MCF 10A (cell line): ENCODE measurements around the gene SYT1. TPM values are rescaled to one million over a fixed set of nuclear protein-coding genes. Genes with fewer than 3 reads are reported as not detected.

Experiments
- BruUV-seq: library from RNA; stranded (reverse); fragments of 400-500 nt; replicated peaks from 2 replicates; lab custom pipeline; 2021; lab: Mats Ljungman, UMichigan
- CTCF ChIA-PET: fragments of 300-600 bp; sonication (Branson Sonifier 250); formaldehyde crosslinking; extraction: SDS; loops from one replicate; lab custom pipeline; 2021; ENCODE audit warnings: antibody characterized with exemption, inconsistent platforms; lab: Yijun Ruan, JAX
- POLR2A ChIA-PET: fragments of 300-600, 350-650 bp; sonication (Branson Sonifier 250); formaldehyde crosslinking; extraction: SDS; loops from one replicate; lab custom pipeline; 2020; ENCODE audit warnings: antibody characterized with exemption, inconsistent platforms; lab: Yijun Ruan, JAX
- DNase-seq: peaks from one replicate; pipeline ENCODE4 v3.0.0-alpha.2; 2018; ENCODE audit not compliant: unreplicated experiment
- H3K27ac Mint-ChIP-seq: one replicate; pipeline ENCODE4 v1.8.0; 2022; ENCODE audit warnings: mild to moderate bottlenecking, low read depth, mixed read lengths; ENCODE audit not compliant: unreplicated experiment
- H3K27me3 Mint-ChIP-seq: one replicate; pipeline ENCODE4 v1.8.0; 2022; ENCODE audit warnings: mixed read lengths; ENCODE audit not compliant: insufficient read depth, unreplicated experiment
- H3K36me3 Mint-ChIP-seq: one replicate; pipeline ENCODE4 v1.8.0; 2022; ENCODE audit warnings: mild to moderate bottlenecking, moderate library complexity, mixed read lengths; ENCODE audit not compliant: insufficient read depth, unreplicated experiment
- H3K4me1 Mint-ChIP-seq: one replicate; pipeline ENCODE4 v1.8.0; 2022; ENCODE audit warnings: mixed read lengths; ENCODE audit not compliant: insufficient read depth, unreplicated experiment
- H3K4me3 Mint-ChIP-seq: one replicate; pipeline ENCODE4 v1.8.0; 2022; ENCODE audit warnings: mild to moderate bottlenecking, moderate library complexity, mixed read lengths; ENCODE audit not compliant: unreplicated experiment
- H3K9me3 Mint-ChIP-seq: one replicate; pipeline ENCODE4 v1.8.0; 2022; ENCODE audit warnings: mixed read lengths; ENCODE audit not compliant: unreplicated experiment
- CTCF ChIP-seq: fragments of 200-600 bp; IDR thresholded peaks from one replicate; pipeline ENCODE4 v1.8.0; 2022; ENCODE audit warnings: antibody characterized with exemption, mild to moderate bottlenecking; ENCODE audit not compliant: unreplicated experiment
- intact Hi-C: fragments of 100-400 bp; cut with micrococcal nuclease; formaldehyde crosslinking; loops from 2 replicates; pipeline ENCODE4 v1.14.1; 2022
- total RNA-seq: library from RNA; stranded (reverse); gene quantifications from 2 replicates; pipeline ENCODE4 v1.2.3, GENCODE V29; 2022

SYT1 gene
- total RNA-seq, 1 experiment from 2014 or later = 7.4 TPM

DNA sequence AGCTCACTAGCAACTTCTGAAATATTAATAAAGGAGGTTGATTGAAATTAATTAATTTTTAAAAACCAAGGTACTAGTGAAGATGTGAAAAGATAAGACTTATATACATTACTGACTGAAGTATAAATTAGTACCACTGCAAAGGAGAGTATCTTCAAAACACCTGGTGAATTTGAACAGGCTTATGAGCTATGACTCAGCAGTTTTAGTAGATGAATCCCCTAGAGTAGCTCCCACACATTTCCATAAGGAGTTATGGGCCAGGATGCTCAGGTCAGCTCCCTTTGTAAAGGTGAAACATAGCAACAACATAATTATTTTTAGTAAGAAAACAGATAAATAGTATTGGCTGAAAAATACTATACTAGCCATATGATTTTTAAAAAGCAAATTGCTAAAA, 218.6 kb downstream of the SYT1 start:
- ChIA-PET CTCF (interaction anchor here (0.7 kb wide), 1 partner anchor 34 kb away, joined by 5 read pairs; no protein-coding TSS in a partner anchor), POLR2A (interaction anchor here (0.8 kb wide), 1 partner anchor 18 kb away, joined by 4 read pairs; no protein-coding TSS in a partner anchor)
- BruUV-seq = no TSS peak
- H3K9me3 Mint-ChIP-seq = no peaks in the 10 kb centered on the region
- no peaks in the 10 kb centered on the region for H3K36me3 Mint-ChIP-seq
- H3K27me3 Mint-ChIP-seq = no peaks in the 10 kb centered on the region
- intact Hi-C loops = no loop called here
- no peak overlapping the region for H3K4me3 Mint-ChIP-seq
- no peak for TF ChIP-seq CTCF
- peak; percentile 11 for DNase-seq
- no peaks in the 10 kb centered on the region for H3K4me1 Mint-ChIP-seq
- H3K27ac Mint-ChIP-seq = no peak overlapping the region

GRCh38 chr12:79085106-79085682, 220.6 kb downstream of the SYT1 start:
- ChIA-PET CTCF (no interaction called here), POLR2A (no interaction called here)
- H3K27ac Mint-ChIP-seq = no peak overlapping the region
- DNase-seq = no peak
- TF ChIP-seq CTCF = no peak
- no peaks in the 10 kb centered on the region for H3K36me3 Mint-ChIP-seq
- intact Hi-C loops = no loop called here
- no peaks in the 10 kb centered on the region for H3K4me1 Mint-ChIP-seq
- no peaks in the 10 kb centered on the region for H3K27me3 Mint-ChIP-seq
- H3K4me3 Mint-ChIP-seq = no peak overlapping the region
- H3K9me3 Mint-ChIP-seq = no peaks in the 10 kb centered on the region
- BruUV-seq = no TSS peak

DNA sequence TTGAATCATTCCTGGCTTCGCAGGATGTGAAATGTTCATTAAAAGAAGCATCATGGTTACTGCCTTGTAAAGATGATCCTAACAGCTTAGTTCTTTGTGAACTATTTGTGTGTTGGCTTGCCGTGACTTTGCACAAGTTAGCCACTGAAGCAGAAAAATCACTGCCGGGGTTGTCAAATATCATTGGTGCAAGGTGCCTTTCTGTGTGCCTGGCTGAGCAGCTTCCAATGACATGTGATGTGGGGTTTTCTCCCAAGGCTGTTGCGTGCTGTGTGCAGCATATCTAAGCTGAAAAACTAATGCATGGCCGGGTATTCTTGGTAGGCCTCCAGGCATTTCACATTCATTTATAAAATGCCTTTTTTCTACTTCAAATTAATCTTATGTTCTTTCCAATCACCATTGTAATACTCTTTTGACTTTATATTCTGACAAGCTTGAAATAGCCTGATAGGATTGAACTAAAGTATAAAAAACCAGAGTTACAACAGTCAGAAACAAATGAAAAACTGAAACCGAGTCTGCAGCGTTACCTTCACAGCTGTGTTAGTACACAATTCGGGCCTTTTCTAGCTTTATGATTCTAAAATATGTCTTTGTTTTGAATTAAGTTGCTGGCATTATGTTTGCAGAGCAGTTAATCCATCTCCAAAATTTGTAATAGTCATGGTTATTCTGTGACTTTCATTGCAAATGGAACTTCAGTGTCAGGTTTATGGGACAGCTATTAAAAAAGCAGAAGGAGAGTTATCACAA, 222.1 kb downstream of the SYT1 start:
- H3K4me1 Mint-ChIP-seq = no peaks in the 10 kb centered on the region
- H3K27me3 Mint-ChIP-seq = no peaks in the 10 kb centered on the region
- BruUV-seq = no TSS peak
- no peak for TF ChIP-seq CTCF
- CTCF ChIA-PET = no interaction called here
- intact Hi-C loops = no loop called here
- no peak overlapping the region for H3K4me3 Mint-ChIP-seq
- DNase-seq = no peak
- no peaks in the 10 kb centered on the region for H3K36me3 Mint-ChIP-seq
- POLR2A ChIA-PET = interaction anchor here (0.7 kb wide), 1 partner anchor 866 kb away, joined by 3 read pairs; no protein-coding TSS in a partner anchor
- H3K27ac Mint-ChIP-seq = no peak overlapping the region
- H3K9me3 Mint-ChIP-seq = no peaks in the 10 kb centered on the region

GRCh38 chr12:79098530-79098929, 234.0 kb downstream of the SYT1 start:
- no peak for TF ChIP-seq CTCF
- ChIA-PET CTCF (interaction anchor here (0.7 kb wide), 1 partner anchor 102 kb away, joined by 3 read pairs; no protein-coding TSS in a partner anchor), POLR2A (no interaction called here)
- H3K4me3 Mint-ChIP-seq = no peak overlapping the region
- H3K27ac Mint-ChIP-seq = no peak overlapping the region
- H3K36me3 Mint-ChIP-seq = no peaks in the 10 kb centered on the region
- no peak for DNase-seq
- no peaks in the 10 kb centered on the region for H3K9me3 Mint-ChIP-seq
- intact Hi-C loops = no loop called here
- BruUV-seq = no TSS peak
- no peaks in the 10 kb centered on the region for H3K4me1 Mint-ChIP-seq
- no peaks in the 10 kb centered on the region for H3K27me3 Mint-ChIP-seq
